Measurements from ENCODE around the gene VSTM2B. TPM values are rescaled to one million over a fixed set of nuclear protein-coding genes. Genes with fewer than 3 reads are reported as not detected.
A peak's percentile ranks its signal among the peaks of the same experiment; 100 is the strongest.

Gene VSTM2B
- total and polyA plus RNA-seq, 2 experiments from 2014 or later, result 0.47 to 1.1 TPM

GRCh38 chr19:29478578-29479565 lies 46.9 kb upstream of the VSTM2B start:
- no peaks in the 10 kb centered on the region for H3K9me2 ChIP-seq (replicated peaks; ENCODE audit: insufficient read depth)
- no peak overlapping the region for H3K4me3 ChIP-seq
- no peaks in the 10 kb centered on the region for H3K36me3 ChIP-seq (replicated peaks; ENCODE audit: insufficient read depth, low read depth)
- no peaks in the 10 kb centered on the region for H3K27me3 ChIP-seq
- H3K79me2 ChIP-seq, result no peaks in the 10 kb centered on the region
- WGBS (ENCODE audit: low lambda C conversion rate, missing lambda C conversion rate), result 63% methylated on average over 33 of the region's 34 CpGs
- DNase-seq (ENCODE audit: low spot score), result peak; percentile 58
- TF ChIP-seq CTCF (IDR thresholded peaks at IDR 0.05; ENCODE audit: poor library complexity) (peak; percentile 56), EZH2 (IDR thresholded peaks at IDR 0.05; ENCODE audit: borderline replicate concordance) (no peak), EZH2phosphoT487 (IDR thresholded peaks at IDR 0.05; ENCODE audit: low read depth, severe bottlenecking, unreplicated experiment) (no peak)
- no peak overlapping the region for H3K27ac ChIP-seq
- no peaks in the 10 kb centered on the region for H4K20me1 ChIP-seq (ENCODE audit: insufficient read depth, poor library complexity, severe bottlenecking)
- H3K9me3 ChIP-seq (ENCODE audit: low read depth), result no peaks in the 10 kb centered on the region
- no peak overlapping the region for H3K4me2 ChIP-seq
- no peaks in the 10 kb centered on the region for H3K4me1 ChIP-seq (ENCODE audit: insufficient read depth)
- H2AFZ ChIP-seq, result no peak overlapping the region

GRCh38 chr19:29479941-29480340 lies 45.9 kb upstream of the VSTM2B start:
- H3K9me3 ChIP-seq (ENCODE audit: low read depth), result no peaks in the 10 kb centered on the region
- H3K27ac ChIP-seq, result no peak overlapping the region
- DNase-seq (ENCODE audit: low spot score), result no peak
- no peaks in the 10 kb centered on the region for H3K36me3 ChIP-seq (replicated peaks; ENCODE audit: insufficient read depth, low read depth)
- no peak overlapping the region for H3K4me3 ChIP-seq
- H2AFZ ChIP-seq, result no peak overlapping the region
- H3K79me2 ChIP-seq, result no peaks in the 10 kb centered on the region
- no peak for TF ChIP-seq EZH2phosphoT487 (IDR thresholded peaks at IDR 0.05; ENCODE audit: low read depth, severe bottlenecking, unreplicated experiment)
- TF ChIP-seq CTCF (IDR thresholded peaks at IDR 0.05; ENCODE audit: poor library complexity), result no peak
- TF ChIP-seq EZH2 (IDR thresholded peaks at IDR 0.05; ENCODE audit: borderline replicate concordance), result no peak
- H3K4me2 ChIP-seq, result no peak overlapping the region
- WGBS (ENCODE audit: low lambda C conversion rate, missing lambda C conversion rate), result 86% methylated on average over 3 of the region's 3 CpGs
- no peaks in the 10 kb centered on the region for H3K4me1 ChIP-seq (ENCODE audit: insufficient read depth)
- no peaks in the 10 kb centered on the region for H4K20me1 ChIP-seq (ENCODE audit: insufficient read depth, poor library complexity, severe bottlenecking)
- no peaks in the 10 kb centered on the region for H3K9me2 ChIP-seq (replicated peaks; ENCODE audit: insufficient read depth)
- H3K27me3 ChIP-seq, result no peaks in the 10 kb centered on the region

- TF ChIP-seq EZH2phosphoT487 (IDR thresholded peaks at IDR 0.05; ENCODE audit: low read depth, severe bottlenecking, unreplicated experiment), result no peak
- TF ChIP-seq EZH2 (IDR thresholded peaks at IDR 0.05; ENCODE audit: borderline replicate concordance), result no peak
- TF ChIP-seq CTCF (IDR thresholded peaks at IDR 0.05; ENCODE audit: poor library complexity), result no peak
- H3K9me3 ChIP-seq (ENCODE audit: low read depth), result no peaks in the 10 kb centered on the region
- H3K36me3 ChIP-seq (replicated peaks; ENCODE audit: insufficient read depth, low read depth), result no peaks in the 10 kb centered on the region
- 82% methylated on average over 7 of the region's 7 CpGs for WGBS (ENCODE audit: low lambda C conversion rate, missing lambda C conversion rate)
- H3K79me2 ChIP-seq, result no peaks in the 10 kb centered on the region
- H3K9me2 ChIP-seq (replicated peaks; ENCODE audit: insufficient read depth), result no peaks in the 10 kb centered on the region
- no peaks in the 10 kb centered on the region for H4K20me1 ChIP-seq (ENCODE audit: insufficient read depth, poor library complexity, severe bottlenecking)
- no peak overlapping the region for H3K4me3 ChIP-seq
- no peak overlapping the region for H3K4me2 ChIP-seq
- no peak for DNase-seq (ENCODE audit: low spot score)
- no peaks in the 10 kb centered on the region for H3K4me1 ChIP-seq (ENCODE audit: insufficient read depth)
- no peak overlapping the region for H2AFZ ChIP-seq
- H3K27me3 ChIP-seq, result no peaks in the 10 kb centered on the region
- no peak overlapping the region for H3K27ac ChIP-seq
These were observed 45.3 kb upstream of the VSTM2B start for GRCh38 chr19:29480507-29480906.
